Activated naive CD4-positive, alpha-beta T cell treated with Interleukin-2 at 50 U/mL for 16 hours (primary cell): ENCODE results near the gene FGFR2.

ENCODE experiments used
- DNase-seq: peaks from one replicate; pipeline ENCODE4 v3.0.0-alpha.2; 2020

Gene FGFR2

DNA sequence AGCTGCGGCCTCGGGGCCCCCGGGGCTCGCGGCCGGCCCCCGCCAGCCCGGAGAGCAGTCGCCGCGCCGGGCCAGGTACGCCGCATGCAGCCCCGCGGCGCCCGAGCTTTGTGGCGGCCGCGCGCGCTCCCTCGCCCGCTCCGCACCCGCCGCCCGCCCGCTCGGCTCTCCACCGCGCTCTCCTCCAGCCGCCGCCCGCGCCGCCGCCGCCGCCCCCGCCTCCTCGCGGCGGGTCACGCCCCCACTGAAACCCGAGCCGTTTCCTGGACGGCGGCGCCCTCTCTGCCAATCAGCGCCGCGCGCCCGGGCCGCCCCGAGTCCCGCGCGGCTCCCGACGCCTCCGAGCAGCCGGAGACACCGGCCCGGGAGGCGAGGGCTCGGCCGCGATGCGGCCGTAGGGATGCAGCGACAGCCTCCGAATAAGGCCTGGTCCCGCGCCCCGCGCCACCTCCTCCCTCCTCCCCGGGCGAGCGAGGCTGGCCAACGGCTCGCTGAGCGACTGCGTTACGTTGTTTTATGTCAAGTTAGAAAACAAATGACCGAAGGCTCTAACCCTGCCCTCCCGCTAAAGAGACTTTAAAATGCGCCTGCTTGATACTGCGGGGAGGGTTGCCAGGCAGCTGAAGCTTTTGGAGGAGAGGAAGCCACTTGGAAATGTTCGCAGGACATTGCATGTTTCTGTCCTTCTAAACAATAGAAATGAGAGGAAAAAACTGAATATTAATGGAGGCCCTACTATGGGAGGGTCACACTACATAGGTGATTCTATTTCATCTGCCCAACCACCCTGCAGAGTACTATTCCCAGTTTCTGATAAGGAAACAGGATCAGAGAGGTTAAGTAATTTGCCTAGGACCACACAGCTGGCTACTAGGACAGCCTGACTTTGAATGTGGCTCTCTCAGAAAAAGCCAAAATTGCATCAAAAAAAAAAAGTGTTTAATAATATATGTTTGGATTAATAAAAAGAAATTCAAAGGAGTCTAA, at the start of gene FGFR2:
Gene FGFR2 (minus strand): TSS at position 182 of the 987 bp plus-strand sequence. CDS start 4,627 bp downstream, outside the sequence.
- no peak for DNase-seq

DNA sequence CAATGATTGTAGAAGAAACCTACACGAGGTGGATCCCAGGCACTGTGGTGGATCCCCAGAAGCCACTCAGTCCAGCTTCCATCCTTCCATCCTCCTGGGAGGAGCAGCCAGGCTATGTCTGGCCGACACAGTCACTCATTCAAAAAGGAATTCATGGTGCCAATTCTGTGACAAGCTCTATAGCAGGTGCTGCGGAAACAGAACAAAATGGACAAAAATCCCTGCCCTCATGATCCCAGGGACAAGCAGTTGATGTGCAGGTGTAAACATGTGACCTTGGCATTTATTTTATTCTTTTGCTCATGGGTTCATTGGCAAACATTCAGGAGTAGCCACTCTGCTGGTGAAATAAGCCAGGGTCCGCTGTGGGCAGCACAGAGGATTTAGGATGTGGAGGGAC, 49.2 kb upstream of the FGFR2 start:
- DNase-seq = no peak

DNA sequence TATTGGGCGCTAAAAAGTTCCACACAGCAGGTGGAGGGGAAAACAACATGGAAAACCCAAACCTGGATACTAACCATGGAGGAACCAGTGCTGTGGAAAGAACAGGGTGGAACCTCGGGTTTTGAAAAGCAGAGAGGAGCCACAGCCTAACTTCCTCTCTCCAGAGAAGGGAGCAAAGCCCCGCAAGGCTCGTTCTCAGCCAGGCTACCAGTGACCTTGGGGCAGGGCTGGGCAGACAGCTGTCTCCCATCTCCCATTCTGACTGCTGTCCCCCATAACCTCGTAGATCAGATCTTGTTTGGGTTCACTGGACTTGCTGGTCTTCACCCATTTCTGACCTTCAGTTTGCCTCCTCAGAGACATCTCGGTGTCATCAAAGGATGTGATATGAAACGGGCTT, 47.5 kb upstream of the FGFR2 start:
- no peak for DNase-seq

DNA sequence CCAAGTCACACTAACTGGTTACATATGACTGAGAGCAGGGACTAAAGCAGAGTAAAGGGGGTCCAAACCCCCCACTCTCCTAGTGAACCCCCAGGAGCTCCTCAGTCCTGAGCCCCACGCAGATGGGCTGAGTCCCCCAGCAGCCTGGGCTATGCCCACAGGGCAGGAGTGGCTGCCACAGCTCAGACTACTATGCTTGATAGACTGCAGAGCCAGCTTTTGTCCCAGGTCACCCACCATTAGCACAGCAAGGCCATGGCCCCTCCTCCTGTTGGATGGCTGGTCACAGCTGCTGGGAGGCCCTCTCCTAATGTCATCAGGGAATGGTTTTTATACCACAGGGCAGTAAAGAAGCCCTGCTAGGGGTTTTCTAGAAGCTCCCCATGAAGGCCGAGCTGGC, 46.3 kb upstream of the FGFR2 start:
- no peak for DNase-seq

DNA sequence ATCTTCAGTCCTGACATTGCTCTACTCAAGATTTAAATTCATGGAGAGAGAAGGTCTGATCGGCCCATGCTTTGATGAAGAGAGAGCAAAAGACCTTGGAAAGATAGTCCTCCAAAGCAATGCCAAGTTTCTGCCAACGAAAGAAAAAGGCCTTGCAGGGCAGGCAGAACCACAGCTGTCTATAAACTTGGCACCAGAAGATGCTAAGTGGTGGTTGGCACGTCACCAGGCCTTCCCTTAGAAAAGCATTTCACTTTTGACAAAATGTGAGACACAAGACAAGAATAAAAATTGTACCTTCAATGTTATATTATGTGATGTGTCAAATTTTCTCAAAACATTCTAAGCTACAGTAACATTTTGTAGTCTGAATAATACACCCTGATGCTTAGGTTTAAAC, 42.0 kb upstream of the FGFR2 start:
- no peak for DNase-seq

DNA sequence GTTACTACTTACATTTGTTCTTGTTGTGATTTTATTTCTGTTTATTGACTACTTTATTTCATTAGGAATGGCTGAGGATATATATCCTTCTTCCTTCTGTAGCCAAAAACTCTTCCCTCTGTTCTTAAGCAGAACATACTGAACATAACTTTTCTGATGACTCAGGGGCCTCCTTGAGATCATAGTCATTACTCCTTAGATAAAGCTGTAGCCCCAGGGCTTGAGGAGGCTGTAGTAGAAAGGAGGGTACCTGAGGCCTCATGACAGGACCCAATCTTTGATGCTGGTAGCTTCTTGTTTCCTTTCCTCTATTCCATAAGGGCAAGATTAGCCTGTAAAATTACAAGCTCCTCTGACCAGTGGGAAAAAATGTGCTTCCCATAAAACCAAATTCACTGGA, 41.2 kb upstream of the FGFR2 start:
- DNase-seq = no peak

DNA sequence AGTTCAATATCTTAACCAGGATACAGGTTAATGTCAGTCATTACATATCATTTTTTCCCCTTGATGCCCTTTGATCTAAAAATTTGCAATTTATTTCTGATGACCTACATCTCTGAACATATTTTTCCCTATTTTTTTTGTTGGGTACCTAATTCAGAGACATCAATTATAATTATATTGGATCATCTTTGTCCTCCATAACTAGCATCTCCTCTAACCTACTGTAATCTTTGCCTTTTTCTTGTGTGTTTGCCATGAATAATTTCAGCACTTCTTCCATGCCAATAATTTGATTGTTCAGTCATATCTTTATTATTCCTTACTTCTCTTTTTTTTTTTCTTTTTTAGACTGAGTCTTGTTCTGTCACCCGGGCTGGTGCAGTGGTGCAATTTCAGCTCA, 39.2 kb upstream of the FGFR2 start:
- no peak for DNase-seq

DNA sequence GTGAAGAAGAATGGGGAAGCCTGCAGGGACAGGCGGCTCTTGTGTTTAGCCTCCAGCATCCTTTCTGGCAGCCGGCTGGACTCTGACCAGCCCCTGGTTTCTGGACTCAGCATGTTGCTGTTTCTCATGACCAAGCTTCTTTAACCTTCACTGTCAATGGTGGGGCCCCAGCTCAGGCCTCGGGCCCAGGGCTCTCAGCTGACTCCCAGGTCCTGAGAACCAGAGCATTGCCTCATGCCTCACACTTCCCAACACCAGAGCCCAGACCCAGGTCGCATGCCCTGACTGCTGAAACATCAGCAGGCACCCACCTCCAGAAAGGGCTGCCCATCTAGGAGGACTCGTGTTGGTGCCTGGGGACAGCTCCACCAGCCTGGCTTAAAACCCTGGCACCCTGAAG, 34.8 kb upstream of the FGFR2 start:
- DNase-seq = no peak

DNA sequence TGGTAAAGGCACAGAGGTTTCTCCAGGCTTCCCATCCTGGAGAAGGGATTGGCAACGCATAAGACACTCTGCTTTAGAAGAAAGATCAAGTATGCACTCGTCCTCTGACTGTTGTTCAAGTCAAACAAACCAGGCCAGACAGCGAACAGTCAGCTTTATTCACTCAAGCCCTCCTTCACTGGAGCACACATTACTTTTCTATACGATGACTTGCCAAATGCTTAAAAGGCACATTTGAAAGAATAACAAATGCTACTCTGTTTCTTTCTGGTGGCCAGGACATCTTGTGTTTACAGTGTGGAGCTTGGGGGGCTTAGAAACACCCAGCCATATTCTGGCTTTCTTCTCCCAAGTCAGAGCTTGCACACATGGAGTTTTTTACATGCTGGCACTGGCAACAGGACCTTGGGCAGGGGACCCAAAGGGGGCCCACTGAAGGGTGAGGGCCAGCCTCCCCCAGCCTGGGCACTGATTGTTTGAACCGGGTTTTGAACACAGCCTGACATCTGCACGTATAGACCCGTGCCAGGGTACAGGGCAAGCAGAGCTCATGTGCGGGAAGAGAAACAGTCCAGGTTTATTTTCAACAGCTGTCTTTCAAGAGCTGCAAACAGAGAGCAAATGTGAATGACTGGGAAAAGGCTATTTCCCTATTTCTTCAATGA, 33.3 kb upstream of the FGFR2 start:
- no peak for DNase-seq

DNA sequence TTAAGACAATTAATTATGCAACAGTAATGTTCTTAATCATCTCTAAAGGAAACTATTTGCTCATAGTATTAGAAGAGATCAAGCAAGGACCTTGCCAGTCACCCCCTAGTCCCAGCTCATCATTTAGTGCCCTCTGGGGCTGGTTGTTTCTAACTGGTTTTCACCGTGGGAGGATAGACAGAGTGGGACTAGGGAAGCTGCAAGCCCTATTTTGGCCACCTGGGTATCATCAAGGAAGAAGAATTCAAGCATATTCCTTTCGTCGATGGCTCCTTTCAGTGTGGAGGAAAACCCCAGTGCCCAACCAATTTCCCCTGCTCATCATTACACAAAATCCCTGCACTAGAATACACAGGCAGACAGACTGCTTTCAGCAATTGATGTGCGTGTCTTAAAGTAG, 30.6 kb upstream of the FGFR2 start:
- DNase-seq = no peak

DNA sequence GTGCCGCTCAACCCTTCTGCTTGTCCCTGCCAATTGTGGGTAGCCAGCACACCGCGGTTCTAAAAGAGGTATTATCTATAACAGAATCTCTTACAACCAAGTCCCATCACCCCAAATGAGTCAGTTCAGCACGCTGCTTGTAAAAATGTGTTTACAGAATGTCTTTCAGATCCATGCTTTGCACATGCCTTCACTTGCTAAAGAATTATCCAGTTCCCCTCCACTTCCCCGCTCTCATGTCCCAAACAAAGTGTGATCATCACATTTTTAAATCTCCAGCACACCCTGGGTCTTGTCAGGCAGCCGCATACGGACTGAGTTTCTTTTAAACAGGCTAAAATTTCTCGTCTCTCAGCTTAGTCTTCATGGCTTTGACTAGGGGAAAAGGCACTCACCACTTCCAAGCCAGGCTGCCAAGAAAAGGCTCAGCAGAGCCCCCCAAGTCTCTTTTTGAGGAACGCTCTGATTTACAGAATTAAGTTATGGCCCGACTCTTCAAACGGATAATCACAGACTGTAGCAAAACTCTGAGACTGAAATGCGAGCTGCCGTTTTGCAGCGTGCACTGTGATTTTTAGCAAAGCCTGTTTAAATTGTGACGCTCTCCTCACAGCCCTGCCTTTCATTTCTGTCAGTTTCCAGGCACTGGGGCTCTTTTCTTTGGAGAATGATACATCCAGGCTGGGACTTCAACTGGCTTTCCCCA, 29.8 kb upstream of the FGFR2 start:
- no peak for DNase-seq

DNA sequence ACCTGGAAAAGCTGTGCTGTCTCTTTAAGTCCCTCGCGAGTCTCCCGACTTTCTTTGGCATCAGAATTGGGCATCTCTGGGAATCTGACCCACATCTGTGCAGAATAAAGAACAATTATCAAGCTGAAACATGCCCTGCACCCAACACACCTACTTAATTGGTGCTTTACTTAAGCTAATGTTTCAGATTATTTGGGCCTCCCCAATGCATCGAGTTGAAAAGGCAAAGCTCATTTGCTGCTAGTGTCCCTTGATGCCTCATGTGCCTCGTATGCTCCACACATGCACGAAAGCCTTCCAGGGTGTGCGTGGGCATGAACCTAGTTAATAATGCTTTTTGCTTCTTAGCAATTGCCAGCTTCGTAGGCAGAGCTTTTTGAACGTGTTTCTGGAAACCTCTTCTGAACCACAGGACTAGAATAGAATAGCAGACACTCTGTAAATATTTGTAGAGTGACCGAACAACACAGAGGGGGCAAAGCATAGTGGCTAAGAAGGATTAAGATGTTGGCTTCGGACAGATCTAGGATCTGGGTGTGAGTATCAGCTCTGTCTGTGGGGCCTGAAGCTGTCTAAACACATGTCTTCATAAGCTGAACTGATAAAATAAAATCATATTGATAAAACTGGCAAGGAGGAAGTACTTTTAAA, 26.7 kb upstream of the FGFR2 start:
- no peak for DNase-seq

DNA sequence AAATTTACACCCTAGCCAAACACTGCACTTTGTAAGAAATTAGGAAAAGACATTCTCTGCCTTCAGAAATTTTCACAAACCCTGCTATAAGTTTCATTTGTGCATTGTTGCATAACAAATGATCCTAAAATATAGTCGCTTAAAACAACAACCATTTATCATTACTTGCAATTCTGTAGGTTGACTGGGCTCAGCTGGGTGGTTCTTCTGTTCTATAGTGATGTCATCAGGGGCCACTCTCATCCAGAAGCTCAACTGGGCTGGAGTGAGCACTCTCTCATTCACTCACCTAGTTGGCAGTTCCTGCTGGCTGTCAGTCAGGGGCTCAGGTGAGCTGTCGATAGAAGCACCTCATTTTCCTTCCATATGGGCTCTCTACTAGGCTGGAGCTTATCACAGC, 20.7 kb upstream of the FGFR2 start:
- DNase-seq = no peak

DNA sequence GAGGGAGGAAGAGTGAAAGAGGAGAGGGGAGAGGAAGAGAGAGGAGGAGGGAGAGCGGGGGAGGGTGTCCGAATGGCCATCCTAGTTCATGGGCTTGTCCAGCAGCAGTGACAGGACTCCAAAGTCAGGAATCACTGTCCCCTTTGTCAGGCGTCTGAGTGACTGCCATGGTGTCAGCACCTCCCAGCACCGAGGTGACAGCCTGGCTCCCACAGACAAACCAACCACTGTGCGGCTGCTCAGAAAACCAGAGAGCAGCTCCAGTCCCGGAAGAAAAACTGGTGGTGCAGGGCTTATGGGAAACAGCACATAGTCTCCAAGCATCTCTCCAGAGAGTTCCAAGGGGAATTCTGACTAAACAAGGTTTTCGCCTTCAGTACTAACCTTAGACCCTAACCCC, 18.9 kb upstream of the FGFR2 start:
- DNase-seq = no peak

DNA sequence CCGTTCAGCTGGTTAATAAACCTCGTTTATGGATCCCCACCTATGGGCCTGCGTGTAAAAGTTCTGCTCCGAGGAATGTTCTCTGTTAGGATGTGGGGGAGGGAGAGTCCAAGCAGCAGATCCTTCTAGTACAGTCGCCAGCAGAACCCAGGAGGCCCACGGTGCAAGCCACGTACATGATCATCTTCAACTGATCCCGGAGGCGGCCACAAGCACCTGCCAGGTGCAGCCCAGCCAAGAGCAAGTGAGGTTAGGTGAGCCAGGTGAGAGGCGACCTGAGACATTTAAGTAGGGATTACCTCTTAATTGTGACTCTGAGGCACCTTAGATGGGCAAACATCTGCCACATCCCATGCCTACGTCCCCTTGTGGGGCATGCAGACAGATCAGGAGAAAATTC, 18.0 kb upstream of the FGFR2 start:
- DNase-seq = no peak

DNA sequence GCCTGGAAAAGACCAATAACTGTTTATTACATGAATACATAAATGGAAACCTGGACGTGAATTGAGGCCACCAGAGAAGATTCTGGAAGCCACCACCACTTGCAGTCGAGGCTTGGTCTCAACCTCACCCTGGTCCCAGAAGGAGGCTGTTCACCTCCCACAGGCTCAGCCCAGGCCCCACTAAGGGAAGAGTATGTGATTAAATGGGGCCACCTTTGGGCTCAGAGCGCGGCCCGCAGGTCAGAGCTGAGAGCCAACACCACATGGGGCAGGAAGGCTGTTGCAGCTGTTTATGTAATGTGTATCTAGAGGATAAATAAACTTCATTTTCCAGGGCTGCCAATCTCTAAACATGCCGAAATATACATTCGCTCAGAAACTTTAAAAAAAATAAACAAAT, 17.6 kb upstream of the FGFR2 start:
- DNase-seq = no peak

DNA sequence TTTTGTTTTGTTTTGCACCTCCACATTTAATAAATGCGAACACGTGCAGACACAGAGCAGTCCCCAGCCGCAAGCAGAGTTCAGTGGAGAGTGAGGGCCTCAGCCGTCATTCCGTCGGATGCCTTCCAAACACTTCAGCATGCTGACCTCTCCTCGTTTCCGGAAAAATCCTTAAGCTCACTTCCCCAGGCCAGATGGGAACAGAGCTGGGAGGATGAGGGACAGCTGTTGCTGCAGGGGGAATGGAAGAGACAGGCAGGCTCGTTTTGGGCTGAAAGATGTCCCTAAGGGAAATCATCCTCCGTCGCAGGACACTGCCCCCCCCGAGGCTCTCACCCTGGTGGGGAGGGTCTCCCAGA, 17.2 kb upstream of the FGFR2 start:
- DNase-seq = no peak

DNA sequence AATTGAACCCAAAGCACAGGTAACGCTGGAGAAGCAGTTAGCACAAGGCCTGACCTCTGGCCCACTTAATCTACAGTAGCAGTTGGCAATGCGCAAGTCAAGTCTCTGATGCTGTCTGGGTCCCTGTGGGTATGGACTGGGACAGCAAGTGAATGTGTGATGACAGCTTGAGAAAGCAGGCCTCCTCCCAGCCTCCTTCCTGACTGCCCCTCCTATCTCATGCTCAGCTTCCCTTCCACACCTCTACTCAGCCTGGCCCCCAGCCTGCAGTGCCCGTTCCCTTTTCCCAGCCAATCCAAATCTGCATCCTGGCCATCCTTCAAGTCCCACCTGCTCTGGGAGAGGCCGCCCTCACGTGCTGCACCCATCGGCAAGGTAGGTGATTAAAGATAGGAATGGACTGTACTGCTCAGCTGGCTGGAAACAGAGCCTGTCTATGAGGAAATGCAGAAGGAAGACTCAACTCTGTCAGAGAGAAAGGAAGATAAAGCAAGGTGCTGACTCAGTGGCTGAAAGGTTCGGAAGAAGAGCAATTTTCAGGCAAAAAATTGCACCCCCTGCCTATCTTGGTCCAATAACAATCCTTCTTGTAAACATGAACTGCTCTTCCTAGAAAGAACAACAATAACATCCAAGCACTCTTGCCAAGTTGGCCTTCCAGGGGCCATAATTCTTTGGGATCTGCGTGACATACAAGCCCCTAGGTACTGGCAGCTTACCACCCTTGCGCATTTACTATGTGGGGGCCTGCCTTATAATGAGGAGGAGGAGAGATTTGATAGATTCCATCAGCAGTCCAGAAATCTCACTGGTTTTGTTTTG, 16.6 kb upstream of the FGFR2 start:
- DNase-seq = no peak

DNA sequence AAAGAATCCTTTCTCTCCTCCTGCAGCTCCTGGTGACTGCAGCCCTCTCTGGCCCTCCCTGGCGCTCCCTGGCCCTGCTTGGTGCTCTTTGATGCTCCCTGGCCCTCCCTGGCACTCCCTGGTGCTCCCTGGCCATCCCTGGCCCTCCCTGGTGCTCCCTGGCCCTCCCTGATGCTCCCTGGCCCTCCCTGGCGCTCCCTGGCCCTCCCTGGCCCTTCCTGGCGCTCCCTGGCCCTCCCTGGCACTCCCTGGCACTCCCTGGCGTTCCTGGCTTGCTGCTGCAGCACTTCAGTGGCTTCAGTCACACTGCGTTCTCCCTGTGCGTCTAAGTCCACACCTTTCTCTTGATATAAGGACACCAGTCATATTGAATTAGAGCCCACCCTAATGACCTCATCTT, 15.2 kb upstream of the FGFR2 start:
- no peak for DNase-seq

DNA sequence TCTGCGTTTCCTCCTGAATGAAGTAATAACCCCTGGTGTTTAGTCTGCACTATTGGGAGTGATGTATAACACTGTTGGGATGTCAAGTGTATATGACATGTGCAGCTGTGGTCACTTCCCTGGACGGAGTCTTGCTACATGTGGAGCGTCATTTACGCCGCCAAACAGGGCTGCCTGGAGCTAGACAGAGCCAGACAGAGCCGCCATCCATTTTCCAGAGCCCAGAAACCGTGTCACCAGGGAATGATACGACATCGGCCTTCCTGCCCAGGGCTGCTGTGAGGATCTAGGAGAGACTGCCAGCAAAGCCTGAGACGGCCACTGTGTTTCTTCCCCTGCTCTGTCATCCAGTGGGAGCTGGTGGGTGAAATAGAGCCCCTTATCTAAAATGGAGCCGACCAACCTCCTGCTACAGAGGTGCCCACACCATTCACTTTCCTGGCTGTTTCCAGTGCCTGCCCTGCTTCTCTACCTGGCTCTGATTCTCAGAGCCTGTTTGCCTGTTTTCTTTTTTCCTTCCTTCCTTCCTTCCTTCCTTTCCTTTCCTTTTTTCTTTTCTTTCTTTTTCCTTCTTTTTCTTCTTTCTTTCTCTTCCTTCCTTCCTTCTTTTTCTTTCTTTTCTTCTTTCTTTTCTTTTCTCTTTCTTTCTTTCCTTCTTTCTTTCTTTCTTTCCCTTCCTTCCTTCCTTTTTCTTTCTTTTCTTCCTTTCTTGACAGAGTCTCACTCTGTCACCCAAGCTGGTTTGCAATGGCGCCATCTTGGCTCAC, 13.3 kb upstream of the FGFR2 start:
- no peak for DNase-seq

DNA sequence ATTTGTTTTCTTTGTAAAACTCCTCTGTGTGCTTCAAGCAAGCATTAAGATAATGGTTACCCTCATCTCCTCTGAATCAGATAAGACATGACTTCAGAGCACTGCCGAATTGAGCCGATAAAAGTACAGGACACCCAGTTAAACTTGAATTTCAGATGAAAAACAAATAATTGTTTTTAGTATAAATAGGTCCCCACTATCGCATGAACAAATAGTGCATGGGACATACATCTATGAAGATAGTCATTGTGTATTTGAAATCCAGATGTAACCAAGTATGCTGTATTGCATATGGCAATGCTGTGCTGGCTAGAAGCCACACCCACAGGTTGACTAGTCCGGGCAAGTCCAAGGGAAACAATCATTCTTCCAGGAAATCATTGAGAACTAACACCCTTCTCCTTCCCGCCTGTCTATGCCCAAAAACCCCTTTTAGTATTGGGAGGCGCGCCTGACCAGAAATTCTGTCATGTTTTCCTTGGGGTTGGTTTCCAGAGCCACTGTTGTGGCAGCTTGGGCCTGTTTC, 12.6 kb upstream of the FGFR2 start:
- DNase-seq = no peak
